ES-I3 (cell line): Measurements from ENCODE around the gene BDKRB2.

Experiments
- H3K36me3 ChIP-seq: 2 replicates; pipeline ENCODE4 v1.6.1; 2013; ENCODE audit warnings: mild to moderate bottlenecking, low read length, control low read depth, moderate library complexity; ENCODE audit not compliant: insufficient read depth
- H3K4me1 ChIP-seq: 2 replicates; pipeline ENCODE4 v1.6.1; 2013; ENCODE audit warnings: mild to moderate bottlenecking, control low read depth, low read length; ENCODE audit not compliant: insufficient read depth
- H3K9ac ChIP-seq: 2 replicates; pipeline ENCODE4 v1.6.1; 2013; ENCODE audit warnings: low read depth, mild to moderate bottlenecking, low read length, moderate library complexity
- H3K9me3 ChIP-seq: 2 replicates; pipeline ENCODE4 v1.6.1; 2013; ENCODE audit warnings: mild to moderate bottlenecking, low read length, moderate library complexity; ENCODE audit not compliant: control insufficient read depth, insufficient read depth

Gene BDKRB2

DNA sequence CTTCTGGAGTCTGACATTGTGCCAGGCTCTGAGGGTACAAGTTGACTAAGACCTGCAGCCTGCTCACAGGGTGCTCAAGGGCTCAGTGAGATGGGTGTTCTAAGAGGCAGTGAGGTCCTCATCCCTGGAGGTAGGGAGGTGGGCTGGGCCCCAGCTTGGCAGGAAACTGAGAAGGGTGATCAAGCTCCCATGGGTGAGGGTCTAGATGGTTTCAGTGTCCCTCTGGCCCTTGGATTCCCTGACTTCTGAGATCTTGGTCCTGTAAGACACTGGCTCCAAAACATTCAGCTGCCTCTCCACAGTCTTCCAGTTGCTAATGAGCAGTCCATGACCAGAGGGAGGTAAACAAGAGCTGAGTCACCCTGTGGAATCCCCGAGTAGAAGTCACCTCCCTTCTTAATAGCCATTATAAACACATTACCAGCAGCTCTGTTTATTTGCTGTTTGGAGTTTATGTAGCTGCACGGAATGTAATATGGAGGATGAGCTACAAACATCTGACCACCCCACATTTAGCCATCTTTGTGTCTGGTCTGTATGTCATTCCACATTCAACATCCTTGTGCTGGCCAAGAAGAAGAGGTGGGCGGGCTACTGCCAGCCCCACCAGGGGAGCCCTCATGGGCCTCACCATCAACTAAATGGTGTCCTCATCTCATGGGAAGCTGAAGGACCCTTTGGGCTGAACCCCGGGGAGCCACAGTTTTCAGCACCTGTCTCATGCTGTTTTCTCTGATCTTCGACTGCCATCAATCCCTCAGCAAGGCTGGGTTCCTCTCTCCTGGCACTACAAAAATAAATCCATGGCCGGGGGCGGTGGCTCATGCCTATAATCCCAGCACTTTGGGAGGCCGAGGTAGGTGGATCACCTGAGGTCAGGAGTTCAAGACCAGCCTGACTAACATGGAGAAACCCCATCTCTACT is 37.2 kb upstream of the BDKRB2 start:
- Histone ChIP-seq H3K36me3 (no peaks in the 10 kb centered on the region), H3K4me1 (no peaks in the 10 kb centered on the region), H3K9ac (no peak overlapping the region), H3K9me3 (no peaks in the 10 kb centered on the region; the same call in 1 of the 2 replicates)

DNA sequence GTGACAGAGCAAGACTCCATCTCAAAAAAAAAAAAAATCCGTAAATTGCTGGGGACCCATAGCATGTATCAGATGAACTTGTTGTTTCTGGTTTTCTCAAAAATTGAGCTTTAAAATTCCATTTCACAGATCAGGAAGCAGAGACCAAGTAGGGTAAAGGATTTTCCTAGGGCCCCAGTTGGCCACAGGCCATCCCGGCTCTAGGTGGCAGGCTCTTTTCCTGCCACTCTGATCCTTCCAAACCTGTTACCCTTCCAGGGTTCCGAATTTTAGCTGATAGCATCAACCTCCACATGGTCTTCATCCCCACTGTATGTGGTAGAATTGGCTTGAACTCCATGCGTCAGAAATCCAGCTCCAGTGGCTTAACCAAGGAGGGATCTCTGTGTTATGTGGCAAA is 36.1 kb upstream of the BDKRB2 start:
- Histone ChIP-seq H3K4me1 (no peaks in the 10 kb centered on the region), H3K9ac (no peak overlapping the region), H3K9me3 (no peaks in the 10 kb centered on the region; the same call in 1 of the 2 replicates), H3K36me3 (no peaks in the 10 kb centered on the region)

- H3K9ac ChIP-seq = no peak overlapping the region
- H3K4me1 ChIP-seq = no peaks in the 10 kb centered on the region
- no peaks in the 10 kb centered on the region for H3K36me3 ChIP-seq
- no peaks in the 10 kb centered on the region for H3K9me3 ChIP-seq
Observed at GRCh38 chr14:96170961-96171592, 33.6 kb upstream of the BDKRB2 start.

DNA sequence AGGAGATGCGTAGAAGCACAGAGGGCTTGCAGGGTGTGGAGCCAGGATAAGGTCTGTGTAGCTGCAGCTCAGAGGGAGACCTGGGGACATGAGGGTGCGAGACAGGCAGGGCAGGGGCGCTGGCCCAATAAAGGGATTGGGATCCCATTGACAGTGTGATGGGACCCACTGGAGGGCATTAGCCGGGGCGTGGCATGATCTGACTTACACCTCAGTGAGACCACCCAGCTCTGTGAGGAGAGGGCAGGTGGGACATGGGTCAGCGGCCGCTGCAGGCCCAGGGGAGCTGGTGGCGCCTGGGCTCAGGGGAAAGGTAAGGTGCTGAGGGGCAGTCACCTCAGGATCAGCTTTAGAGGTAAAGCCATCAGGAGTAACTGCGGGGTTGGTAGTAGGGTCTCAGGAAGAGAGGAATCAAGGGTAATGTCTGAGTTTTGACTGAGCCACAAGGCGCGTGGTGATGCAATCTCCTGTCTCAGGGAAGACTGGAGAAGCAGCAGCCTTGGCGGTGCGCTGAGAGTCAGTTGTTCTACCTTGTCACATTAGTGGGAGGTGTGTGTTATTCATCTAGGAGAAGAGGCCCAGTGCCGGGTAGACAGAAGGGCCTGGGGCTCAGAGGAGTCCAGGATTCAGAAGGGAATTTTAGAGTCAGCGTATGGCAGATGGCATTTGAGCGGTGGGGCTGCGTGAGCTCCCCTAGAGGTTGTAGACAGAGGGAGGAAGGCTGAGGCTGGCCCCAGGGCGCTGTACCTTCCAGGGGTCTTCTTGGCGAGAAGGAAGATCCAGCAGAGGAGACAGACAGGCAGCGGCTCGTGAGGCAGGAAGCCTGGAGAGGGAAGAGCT is 30.8 kb upstream of the BDKRB2 start:
- Histone ChIP-seq H3K4me1 (peaks cover 6% of the 10 kb centered on the region; the same call in 1 of the 2 replicates), H3K9me3 (no peaks in the 10 kb centered on the region), H3K36me3 (no peaks in the 10 kb centered on the region), H3K9ac (no peak overlapping the region)

GRCh38 chr14:96176275-96176674 is 28.4 kb upstream of the BDKRB2 start:
- H3K4me1 ChIP-seq = peaks cover 6% of the 10 kb centered on the region; the same call in 1 of the 2 replicates
- H3K9me3 ChIP-seq = no peaks in the 10 kb centered on the region
- no peaks in the 10 kb centered on the region for H3K36me3 ChIP-seq
- no peak overlapping the region for H3K9ac ChIP-seq

DNA sequence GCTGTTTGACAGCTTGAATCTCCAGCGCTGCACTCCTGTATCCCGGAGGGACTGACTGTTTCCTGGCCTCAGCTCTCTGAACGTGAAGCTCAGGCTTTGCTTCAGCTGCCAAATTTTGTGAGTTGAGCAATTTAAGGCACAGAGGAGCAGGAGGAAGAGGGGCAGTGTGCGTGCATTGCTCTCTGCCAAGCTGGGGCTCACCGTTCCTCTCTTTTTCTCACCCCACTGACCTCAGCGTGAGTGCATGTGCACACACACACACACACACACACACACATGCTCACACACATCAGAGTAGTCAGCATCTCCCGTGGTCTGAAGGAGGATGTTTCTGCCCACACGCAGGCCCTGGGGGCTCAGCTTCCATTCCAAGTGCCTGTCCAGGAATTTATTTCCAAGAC is 27.8 kb upstream of the BDKRB2 start:
- no peaks in the 10 kb centered on the region for H3K36me3 ChIP-seq
- no peaks in the 10 kb centered on the region for H3K9me3 ChIP-seq
- peaks cover 6% of the 10 kb centered on the region; the same call in 1 of the 2 replicates for H3K4me1 ChIP-seq
- no peak overlapping the region for H3K9ac ChIP-seq

GRCh38 chr14:96177766-96178375 is 26.8 kb upstream of the BDKRB2 start:
- Histone ChIP-seq H3K4me1 (peaks cover 6% of the 10 kb centered on the region; the same call in 1 of the 2 replicates), H3K36me3 (no peaks in the 10 kb centered on the region), H3K9ac (no peak overlapping the region), H3K9me3 (no peaks in the 10 kb centered on the region)

- H3K4me1 ChIP-seq = peaks cover 6% of the 10 kb centered on the region; the same call in 1 of the 2 replicates
- H3K9me3 ChIP-seq = no peaks in the 10 kb centered on the region
- H3K9ac ChIP-seq = no peak overlapping the region
- no peaks in the 10 kb centered on the region for H3K36me3 ChIP-seq
Observed at GRCh38 chr14:96178461-96179321, 25.9 kb upstream of the BDKRB2 start.

- no peaks in the 10 kb centered on the region for H3K9me3 ChIP-seq
- no peak overlapping the region for H3K9ac ChIP-seq
- H3K4me1 ChIP-seq = peaks cover 6% of the 10 kb centered on the region; the same call in 1 of the 2 replicates
- no peaks in the 10 kb centered on the region for H3K36me3 ChIP-seq
Observed at GRCh38 chr14:96180043-96180874, 24.4 kb upstream of the BDKRB2 start.

- Histone ChIP-seq H3K9ac (no peak overlapping the region), H3K36me3 (no peaks in the 10 kb centered on the region), H3K9me3 (no peaks in the 10 kb centered on the region), H3K4me1 (peaks cover 6% of the 10 kb centered on the region; the same call in 1 of the 2 replicates)
Observed at GRCh38 chr14:96181186-96182056, 23.2 kb upstream of the BDKRB2 start.

DNA sequence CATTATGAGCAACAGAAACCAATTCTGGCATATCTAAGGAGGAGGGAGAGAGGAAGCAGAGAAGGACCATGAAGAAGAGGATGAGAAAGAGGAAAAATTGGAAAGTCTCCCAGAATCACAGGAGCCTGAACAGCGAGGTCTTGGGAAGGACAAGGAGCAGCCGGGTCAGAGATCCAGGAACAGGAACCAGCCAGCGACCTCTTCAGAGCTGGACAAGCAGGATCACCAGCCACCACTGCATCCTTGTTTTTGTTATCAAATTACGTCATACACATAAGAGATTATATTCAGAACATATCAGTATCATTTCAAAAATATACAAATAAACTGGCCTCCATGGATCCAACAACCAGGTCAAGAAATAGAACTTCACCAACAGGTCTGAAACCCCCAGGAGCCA is 22.1 kb upstream of the BDKRB2 start:
- no peaks in the 10 kb centered on the region for H3K36me3 ChIP-seq
- H3K9ac ChIP-seq = no peak overlapping the region
- peaks cover 6% of the 10 kb centered on the region; the same call in 1 of the 2 replicates for H3K4me1 ChIP-seq
- H3K9me3 ChIP-seq = no peaks in the 10 kb centered on the region

- H3K4me1 ChIP-seq = no peaks in the 10 kb centered on the region
- no peaks in the 10 kb centered on the region for H3K9me3 ChIP-seq
- H3K9ac ChIP-seq = no peak overlapping the region
- no peaks in the 10 kb centered on the region for H3K36me3 ChIP-seq
Observed at GRCh38 chr14:96184737-96185136, 19.9 kb upstream of the BDKRB2 start.
